K562 (cell line): ENCODE measurements around the gene HPSE2. TPM values are rescaled to one million over a fixed set of nuclear protein-coding genes. Genes with fewer than 3 reads are reported as not detected.
A peak's percentile ranks its signal among the peaks of the same experiment; 100 is the strongest.

Source experiments
- BRD4 ChIP-seq: fragments of 200-600 bp; sonication (generic); IDR thresholded peaks from 2 replicates; pipeline ENCODE4 v1.6.1; 2017; ENCODE audit warnings: inconsistent platforms
- EGR1 ChIP-seq: fragments of 450-650 bp; conservative IDR thresholded peaks from 2 replicates; pipeline ENCODE4 v1.6.1; 2017; ENCODE audit warnings: mild to moderate bottlenecking
- FOXK1 ChIP-seq: sonication (generic); formaldehyde crosslinking; IDR thresholded peaks from 2 replicates; pipeline ENCODE4 v1.8.0; 2022; ENCODE audit warnings: missing genetic modification reagents, mild to moderate bottlenecking, borderline replicate concordance
- GTF2A2 ChIP-seq: IDR thresholded peaks from 2 replicates; pipeline ENCODE4 v1.6.1; 2016; ENCODE audit warnings: mild to moderate bottlenecking, missing genetic modification characterization, missing compliant biosample characterization
- HMGN3 ChIP-seq: IDR thresholded peaks from 2 replicates; pipeline ENCODE4 v1.6.1; 2011; ENCODE audit warnings: borderline replicate concordance, low read depth, mild to moderate bottlenecking, mixed read lengths, low read length; ENCODE audit not compliant: insufficient read length; ENCODE audit errors: extremely low read depth
- KLF6 ChIP-seq: fragments of 250-450 bp; sonication (Bioruptor Pico); IDR thresholded peaks from 2 replicates; pipeline ENCODE4 v1.4.0; 2020; ENCODE audit warnings: mild to moderate bottlenecking, moderate library complexity, borderline replicate concordance
- L3MBTL2 ChIP-seq: fragments of 450-650 bp; IDR thresholded peaks from 2 replicates; pipeline ENCODE4 v1.6.1; 2016; ENCODE audit warnings: mild to moderate bottlenecking, moderate library complexity
- MLLT1 ChIP-seq, 2 experiments: fragments of 450-650 bp; IDR thresholded peaks; 2 replicates each; pipeline ENCODE4 v1.6.1; 2016
- NCOR1 ChIP-seq: fragments of 450-650 bp; IDR thresholded peaks from 2 replicates; pipeline ENCODE4 v1.6.1; 2016; ENCODE audit warnings: mild to moderate bottlenecking, moderate library complexity
- NFE2 ChIP-seq: IDR thresholded peaks from 2 replicates; pipeline ENCODE4 v1.6.1; 2014; ENCODE audit warnings: antibody characterized with exemption, low read depth
- NR2F6 ChIP-seq: fragments of 450-650 bp; formaldehyde crosslinking; IDR thresholded peaks from 2 replicates; pipeline ENCODE4 v1.4.0; 2020; ENCODE audit warnings: mild to moderate bottlenecking
- PHF8 ChIP-seq: fragments of 200-600 bp; sonication (generic); IDR thresholded peaks from 2 replicates; pipeline ENCODE4 v1.6.1; 2012; ENCODE audit warnings: mixed run types, mild to moderate bottlenecking, inconsistent platforms, low read length, moderate library complexity, borderline replicate concordance
- POLR2H ChIP-seq: IDR thresholded peaks from 2 replicates; pipeline ENCODE4 v1.6.1; 2016; ENCODE audit warnings: missing genetic modification characterization, low read depth, mild to moderate bottlenecking, control low read depth, missing compliant biosample characterization, moderate library complexity
- RB1 ChIP-seq: fragments of 450-650 bp; IDR thresholded peaks from 2 replicates; pipeline ENCODE4 v1.6.1; 2017; ENCODE audit warnings: low read depth, mild to moderate bottlenecking
- RBM15 ChIP-seq: fragments of 200-400 bp; formaldehyde crosslinking; IDR thresholded peaks from 2 replicates; pipeline ENCODE4 v1.6.1; 2018; ENCODE audit warnings: mild to moderate bottlenecking, low read length, moderate library complexity; ENCODE audit not compliant: insufficient read depth
- SAFB ChIP-seq: fragments of 200-400 bp; formaldehyde crosslinking; IDR thresholded peaks from 2 replicates; pipeline ENCODE4 v1.6.1; 2017; ENCODE audit warnings: low read depth, low read length, borderline replicate concordance
- SMAD1 ChIP-seq: fragments of 150-350 bp; IDR thresholded peaks from 2 replicates; pipeline ENCODE4 v1.6.1; 2014; ENCODE audit warnings: low read length, low read depth; ENCODE audit not compliant: partially characterized antibody
- TEAD2 ChIP-seq: fragments of 450-650 bp; IDR thresholded peaks from 2 replicates; pipeline ENCODE4 v1.6.1; 2016; ENCODE audit warnings: missing genetic modification characterization, control low read depth, missing compliant biosample characterization
- TFAP4 ChIP-seq: sonication (generic); formaldehyde crosslinking; IDR thresholded peaks from 2 replicates; pipeline ENCODE4 v1.8.0; 2022; ENCODE audit warnings: missing genetic modification reagents, mild to moderate bottlenecking, moderate library complexity, borderline replicate concordance
- ZNF609 ChIP-seq: sonication (generic); formaldehyde crosslinking; IDR thresholded peaks from 2 replicates; pipeline ENCODE4 v1.8.1; 2023; ENCODE audit warnings: missing genetic modification reagents, mild to moderate bottlenecking, borderline replicate concordance
- ZNF766 ChIP-seq: fragments of 200-800 bp; sonication (Bioruptor generic); conservative IDR thresholded peaks from 2 replicates; pipeline ENCODE4 v1.6.1; 2016; ENCODE audit warnings: missing genetic modification characterization, missing compliant biosample characterization
- polyA plus RNA-seq, 8 experiments: library from polyadenylated mRNA; depleted of rRNA in 4 of 8; stranded (reverse) in 5 of 8; unstranded in 3 of 8; fragments of >200 nt; fragmentation: Nextera tagmentation in 2 of 8; fragmentation: Illumina TruSeq in 1 of 8; extraction: Ambion mirVana in 2 of 8; extraction: Trizol in 1 of 8; gene quantifications; 2 replicates each; pipeline versions ENCODE4 v1.2.1 to v1.2.3, GENCODE V29; 2011 to 2014; ENCODE audit warnings: inconsistent platforms in 1 of 8, missing spikeins in 1 of 8
- total RNA-seq, 7 experiments: library from RNA; depleted of rRNA in 6 of 7; stranded (reverse); fragments of >200 nt in 6 of 7; fragmentation: Illumina TruSeq in 2 of 7; extraction: Trizol in 2 of 7; gene quantifications; 2 replicates each; pipeline versions ENCODE4 v1.2.1 to v1.2.3, GENCODE V29; 2011 to 2021; ENCODE audit warnings: low replicate concordance in 1 of 7

HPSE2 gene
- total and polyA plus RNA-seq, 9 of the 15 experiments (the other 6 are each of a cell fraction or from before 2014, with no cell fraction given): 0.03 to 0.10 (median 0.04) TPM; not detected in 2

- TF ChIP-seq POLR2H (no peak), TFAP4 (CRISPR knock-in tag) (peak; percentile 98), GTF2A2 (no peak), PHF8 (no peak), RBM15 (no peak), NFE2 (peak; percentile 69), TEAD2 (tag) (0 out of 2 replicates have a peak, but pooled peaks have one; percentile 33), FOXK1 (CRISPR knock-in tag) (no peak), RB1 (0 out of 2 replicates have a peak, but pooled peaks have one; percentile 15), ZNF609 (CRISPR knock-in tag) (peak; percentile 65; the same call in 1 of the 2 replicates), L3MBTL2 (peak; percentile 34; the same call in 1 of the 2 replicates), MLLT1 (IDR thresholded peaks at IDR 0.05) (peak in 1 of 2 experiments; percentile 94; a peak in 2 of 4 replicates), BRD4 (no peak), ZNF766 (CRISPR knock-in tag) (peak; percentile 70; the same call in 1 of the 2 replicates), NCOR1 (peak; percentile 94), SAFB (no peak), NR2F6 (CRISPR knock-in tag) (no peak), EGR1 (peak; percentile 58; the same call in 1 of the 2 replicates), SMAD1 (peak; percentile 91), KLF6 (CRISPR knock-in tag) (no peak), HMGN3 (no peak)
Measured at GRCh38 chr10:98460837-98461499, 774.7 kb downstream of the HPSE2 start (continued).
